ENCODE data around the gene DYRK2. TPM values are rescaled to one million over a fixed set of nuclear protein-coding genes. Genes with fewer than 3 reads are reported as not detected.

DYRK2 gene
- total RNA-seq, 1 donor from 2014 or later = 40.7 TPM

- no peak for DNase-seq (ENCODE audit: low spot score)
Observed at GRCh38 chr12:67646775-67647174, 1.8 kb upstream of the DYRK2 start.

- peak; percentile 51 for DNase-seq (ENCODE audit: low spot score)
Observed at GRCh38 chr12:67647181-67647798, 1.3 kb upstream of the DYRK2 start.

DNA sequence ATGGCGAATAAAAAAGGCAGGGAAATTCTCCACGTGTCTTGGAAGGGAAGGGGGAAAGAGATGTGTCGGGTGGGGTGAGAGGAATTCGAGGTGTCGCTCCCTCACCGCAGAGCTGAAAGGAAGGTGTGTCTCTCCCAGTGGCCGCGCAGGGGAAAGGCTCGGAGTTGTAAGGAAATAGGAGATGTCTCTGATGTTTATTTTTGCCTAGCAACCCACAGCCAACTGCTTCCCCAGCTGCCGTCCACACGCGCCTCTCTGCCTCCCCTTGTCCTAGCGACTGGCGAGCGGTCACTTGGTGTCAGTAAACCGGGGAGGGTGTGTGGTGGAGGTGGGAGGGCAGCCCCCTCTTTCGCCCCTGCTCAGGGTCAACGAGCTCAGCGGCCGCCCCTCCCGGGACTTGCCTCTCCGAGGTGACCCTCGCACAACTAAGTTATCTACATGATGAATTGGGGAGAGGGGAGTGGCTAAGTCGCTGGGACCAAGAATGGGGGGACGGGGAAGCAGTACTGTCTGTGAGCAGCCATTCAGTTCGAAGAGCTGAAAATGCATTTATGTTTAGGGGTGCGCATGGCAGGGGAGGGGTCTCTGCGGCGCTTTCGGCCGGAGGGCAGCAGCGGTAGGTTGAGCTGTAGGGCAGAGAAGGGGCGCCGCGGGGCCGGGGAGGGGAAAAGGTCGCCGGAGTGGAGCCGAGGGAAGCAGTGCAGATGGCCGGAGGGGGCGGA is 585 bp upstream of the DYRK2 start:
- DNase-seq (ENCODE audit: low spot score) = peak; percentile 79

DNA sequence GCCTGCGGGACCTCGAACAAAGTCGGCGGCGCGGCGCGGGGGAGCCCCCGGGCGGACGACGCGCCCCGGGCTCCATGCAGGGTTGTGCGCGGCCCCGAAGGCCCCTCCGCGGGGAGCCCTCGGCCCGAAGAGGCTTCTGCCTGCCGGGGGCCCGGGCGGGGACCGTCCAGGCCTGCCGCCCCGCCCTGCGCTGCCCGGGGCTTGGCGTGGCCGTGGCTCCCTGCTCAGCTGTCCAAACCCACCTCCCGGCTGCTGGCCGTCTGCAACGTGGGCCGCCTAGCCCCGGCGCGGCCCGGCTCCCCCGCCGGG is 670 bp downstream of the DYRK2 start:
- DNase-seq (ENCODE audit: low spot score) = no peak

- peak; percentile 59 for DNase-seq (ENCODE audit: low spot score)
Observed at GRCh38 chr12:67649570-67650387, 1.2 kb downstream of the DYRK2 start.

DNA sequence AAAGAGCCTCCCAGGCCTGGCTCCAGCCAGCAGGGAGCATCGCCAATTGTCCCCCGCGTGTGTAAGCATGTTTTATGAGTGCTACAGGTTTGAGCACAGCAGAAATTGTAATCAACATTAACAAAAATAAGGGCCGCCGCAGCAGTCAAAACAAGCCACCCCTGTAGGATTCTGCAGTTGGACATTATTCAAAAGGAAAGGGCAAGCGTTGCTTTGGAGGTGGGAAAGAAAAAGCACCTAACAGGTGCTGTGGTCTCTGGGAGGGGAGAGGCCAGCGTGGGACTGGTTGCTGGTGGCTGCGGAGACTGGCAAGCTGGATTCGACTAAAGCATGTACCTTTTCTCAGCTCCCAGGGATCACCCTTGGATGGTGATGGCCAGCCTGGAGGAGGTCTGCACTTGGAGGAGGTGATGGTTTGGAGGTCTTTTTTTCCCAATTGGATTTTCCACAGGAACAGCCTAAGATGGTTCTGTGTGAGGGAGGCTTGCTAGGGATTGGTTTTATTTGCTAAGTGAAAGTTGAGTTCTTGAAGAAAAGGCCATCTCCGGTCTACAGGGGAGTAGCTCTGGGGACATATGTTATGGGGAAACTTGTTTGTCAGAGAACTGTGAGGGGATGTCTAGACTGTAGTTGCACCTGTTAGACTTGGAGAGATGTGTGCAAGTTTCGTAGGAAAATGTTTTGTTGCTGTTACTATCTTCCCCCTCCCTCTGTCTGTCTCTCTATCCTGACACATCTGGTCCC is 2.0 kb downstream of the DYRK2 start:
- peak; percentile 53 for DNase-seq (ENCODE audit: low spot score)

DNA sequence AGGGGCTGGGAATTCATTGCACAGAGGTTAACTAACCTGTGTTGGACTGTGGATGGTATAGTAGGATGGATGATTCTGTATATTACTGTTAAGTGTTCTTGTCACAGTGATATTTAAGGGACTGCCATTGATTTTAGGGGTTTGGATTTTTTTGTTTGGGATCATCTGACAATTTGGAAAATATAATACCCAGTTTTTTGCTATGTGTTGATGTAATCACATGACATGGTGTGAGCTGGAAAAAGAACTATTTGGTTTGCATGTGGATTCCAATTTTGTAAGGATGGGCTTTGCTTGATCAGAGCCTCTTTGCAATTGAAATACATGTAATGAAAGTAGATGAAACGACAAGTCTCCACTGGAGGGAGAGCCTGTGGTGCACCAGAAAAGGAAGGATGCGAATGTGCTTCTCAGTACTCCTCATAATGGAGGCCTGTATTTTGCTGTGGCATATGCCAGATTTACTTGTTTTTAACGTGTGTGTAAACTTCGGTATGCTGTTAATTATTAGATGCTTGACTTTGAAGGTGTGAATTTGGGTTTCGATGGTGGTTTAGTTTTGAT is 2.7 kb downstream of the DYRK2 start:
- DNase-seq (ENCODE audit: low spot score) = no peak

DNA sequence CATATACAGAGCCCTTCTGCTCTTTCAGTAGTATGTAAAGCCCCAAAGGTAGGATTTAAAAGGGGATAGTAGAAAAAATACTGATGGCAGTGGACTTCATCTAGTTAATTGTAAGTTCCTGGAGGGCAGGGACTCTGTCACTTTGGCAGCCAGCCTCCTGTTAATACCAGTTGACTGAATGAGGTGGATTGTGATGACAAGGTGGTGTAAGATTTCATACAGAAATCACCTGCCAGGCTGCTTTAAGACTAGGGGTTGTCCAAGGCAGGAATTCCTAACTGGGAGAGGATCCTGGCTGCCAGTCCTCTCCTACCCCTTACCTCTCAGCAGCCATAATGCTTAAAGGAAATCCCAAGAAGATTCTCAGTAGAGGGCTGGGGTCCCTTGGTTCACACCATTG is 7.3 kb downstream of the DYRK2 start:
- DNase-seq (ENCODE audit: low spot score) = no peak

DNA sequence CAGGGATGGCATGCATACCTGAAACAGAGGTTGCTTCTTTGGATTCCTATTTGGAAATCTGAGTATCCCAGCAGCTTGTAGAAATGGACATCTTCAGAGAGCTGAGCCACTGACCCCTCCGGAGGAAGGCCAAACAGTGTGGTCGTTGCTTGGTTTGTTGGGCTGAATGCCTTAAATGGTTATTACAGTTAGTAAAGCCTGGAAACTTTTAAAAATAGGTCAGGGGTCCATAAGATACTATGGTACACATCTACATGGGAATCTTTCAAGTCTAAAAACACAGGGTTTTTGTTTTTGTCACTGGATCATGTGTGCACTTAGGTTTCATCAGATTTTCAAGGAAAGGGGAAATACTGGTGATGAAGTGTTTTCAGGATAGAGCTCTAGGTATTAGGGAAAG is 7.7 kb downstream of the DYRK2 start:
- no peak for DNase-seq (ENCODE audit: low spot score)

DNA sequence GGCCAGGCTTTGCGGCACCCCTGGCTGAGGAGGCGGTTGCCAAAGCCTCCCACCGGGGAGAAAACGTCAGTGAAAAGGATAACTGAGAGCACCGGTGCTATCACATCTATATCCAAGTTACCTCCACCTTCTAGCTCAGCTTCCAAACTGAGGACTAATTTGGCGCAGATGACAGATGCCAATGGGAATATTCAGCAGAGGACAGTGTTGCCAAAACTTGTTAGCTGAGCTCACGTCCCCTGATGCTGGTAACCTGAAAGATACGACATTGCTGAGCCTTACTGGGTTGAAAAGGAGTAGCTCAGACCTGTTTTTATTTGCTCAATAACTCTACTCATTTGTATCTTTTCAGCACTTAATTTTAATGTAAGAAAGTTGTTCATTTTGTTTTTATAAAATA is 9.9 kb downstream of the DYRK2 start:
- no peak for DNase-seq (ENCODE audit: low spot score)

DNA sequence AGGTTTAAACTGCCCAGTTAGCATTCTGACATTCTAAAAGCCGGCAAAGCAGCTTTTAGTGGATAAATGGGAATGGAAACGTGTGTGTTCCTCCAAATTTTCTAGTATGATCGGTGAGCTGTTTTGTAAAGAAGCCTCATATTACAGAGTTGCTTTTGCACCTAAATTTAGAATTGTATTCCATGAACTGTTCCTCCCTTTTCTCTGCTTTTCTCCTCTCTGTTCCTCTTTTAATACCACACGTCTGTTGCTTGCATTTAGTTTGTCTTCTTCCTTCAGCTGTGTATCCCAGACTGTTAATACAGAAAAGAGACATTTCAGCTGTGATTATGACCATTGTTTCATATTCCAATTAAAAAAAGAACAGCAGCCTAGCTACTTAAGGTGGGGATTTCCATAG is 10.7 kb downstream of the DYRK2 start:
- DNase-seq (ENCODE audit: low spot score) = no peak

- no peak for DNase-seq (ENCODE audit: low spot score)
Observed at GRCh38 chr12:67661311-67662021, 12.9 kb downstream of the DYRK2 start.

GRCh38 chr12:67662910-67663538 is 14.5 kb downstream of the DYRK2 start:
- no peak for DNase-seq (ENCODE audit: low spot score)

DNA sequence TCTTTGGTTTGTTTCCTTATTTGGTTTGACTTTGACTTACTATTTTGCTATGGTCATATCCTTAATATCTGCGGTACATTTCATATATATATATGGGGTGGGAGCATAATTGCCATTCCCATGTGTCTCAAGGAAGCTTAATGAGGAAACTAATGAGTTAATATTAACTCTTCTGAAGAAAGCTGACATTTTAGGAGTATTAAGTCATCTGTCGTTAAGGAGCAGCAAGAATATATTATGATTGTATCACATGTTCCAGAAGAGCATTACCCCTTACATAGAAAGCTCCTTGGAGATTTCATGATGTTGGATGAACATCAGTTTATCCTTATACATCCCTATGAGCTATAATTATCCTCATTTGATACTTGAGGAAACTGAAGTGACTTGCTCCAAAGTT is 15.6 kb downstream of the DYRK2 start:
- DNase-seq (ENCODE audit: low spot score) = no peak

GRCh38 chr12:67665679-67666078 is 17.1 kb downstream of the DYRK2 start:
- no peak for DNase-seq (ENCODE audit: low spot score)

DNA sequence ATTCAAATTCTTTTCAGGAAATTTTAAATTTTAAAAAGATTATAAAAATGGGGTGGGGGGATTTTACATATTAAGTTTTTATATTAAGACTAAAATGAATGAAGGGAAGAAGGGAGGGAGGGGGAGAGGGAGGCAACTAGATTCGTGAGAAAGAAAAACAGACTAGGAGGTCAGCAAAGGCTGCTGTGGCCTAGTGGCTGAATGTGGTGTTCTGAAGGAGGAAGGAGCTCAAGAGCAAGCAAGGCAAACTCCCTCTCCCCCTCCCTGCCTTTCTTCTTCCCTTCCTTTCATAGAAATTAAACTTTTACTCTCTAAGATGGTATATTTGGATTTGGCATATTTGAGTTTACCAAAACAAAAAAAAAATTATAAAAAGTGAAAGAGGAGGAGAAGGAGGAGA is 18.1 kb downstream of the DYRK2 start:
- no peak for DNase-seq (ENCODE audit: low spot score)

GRCh38 chr12:67667276-67668073 is 18.9 kb downstream of the DYRK2 start:
- peak; percentile 73 for DNase-seq (ENCODE audit: low spot score)

GRCh38 chr12:67669217-67669933 is 20.8 kb downstream of the DYRK2 start:
- no peak for DNase-seq (ENCODE audit: low spot score)

- no peak for DNase-seq (ENCODE audit: low spot score)
Observed at GRCh38 chr12:67669934-67670631, 21.5 kb downstream of the DYRK2 start.

Measured in ureter (tissue), 1 donor.